Panc1 (cell line): ENCODE results near the gene ABCB4. TPM values are rescaled to one million over a fixed set of nuclear protein-coding genes. Genes with fewer than 3 reads are reported as not detected.

Experiments used
- ATAC-seq: fragments of 200-7000 bp; cut with Tn5 transposase; 2 replicates; pipeline ENCODE4 v1.9.1; 2020; ENCODE audit warnings: mild to moderate bottlenecking, moderate library complexity
- BruUV-seq: library from RNA; stranded (reverse); fragments of 400-500 nt; replicated peaks from 2 replicates; lab custom pipeline; 2021; lab: Mats Ljungman, UMichigan
- CTCF ChIA-PET: fragments of 300-600 bp; sonication (Branson Sonifier 250); formaldehyde crosslinking; loops from one replicate; lab custom pipeline; 2022; ENCODE audit warnings: antibody characterized with exemption; lab: Charles Lee
- POLR2A ChIA-PET: fragments of 300-600 bp; sonication (Branson Sonifier 250); formaldehyde crosslinking; loops from one replicate; lab custom pipeline; 2022; ENCODE audit warnings: antibody characterized with exemption; lab: Charles Lee
- DNase-seq: peaks from one replicate; pipeline ENCODE4 v3.0.0-alpha.2; 2010; ENCODE audit warnings: low read depth, low spot score
- H3K27ac ChIP-seq: 2 replicates; pipeline ENCODE4 v1.5.1; 2011; ENCODE audit warnings: mild to moderate bottlenecking, low read length, inconsistent platforms
- H3K27me3 ChIP-seq: fragments of 200-500 bp; sonication (Bioruptor generic); 2 replicates; pipeline ENCODE4 v1.6.0; 2014; ENCODE audit warnings: low read length, inconsistent platforms; ENCODE audit not compliant: control insufficient read depth, insufficient read depth
- H3K36me3 ChIP-seq: fragments of 200-500 bp; sonication (Bioruptor generic); 2 replicates; pipeline ENCODE4 v1.5.1; 2014; ENCODE audit warnings: inconsistent platforms, mild to moderate bottlenecking, low read length, moderate library complexity; ENCODE audit not compliant: control insufficient read depth, insufficient read depth
- H3K4me1 ChIP-seq: 2 replicates; pipeline ENCODE4 v1.5.1; 2011; ENCODE audit warnings: inconsistent platforms, mild to moderate bottlenecking, low read length, moderate library complexity; ENCODE audit not compliant: control insufficient read depth, insufficient read depth
- H3K4me3 ChIP-seq, 2 experiments: 2 replicates each; pipeline ENCODE4 v1.5.1; 2011 to 2012; ENCODE audit warnings: low read depth in 2 of 2, low read length in 2 of 2, mild to moderate bottlenecking in 2 of 2, inconsistent platforms in 1 of 2, moderate library complexity in 1 of 2
- H3K9me3 ChIP-seq: fragments of 200-500 bp; sonication (Bioruptor generic); 2 replicates; pipeline ENCODE4 v1.5.1; 2014; ENCODE audit warnings: low read depth, mild to moderate bottlenecking, inconsistent platforms, low read length, moderate library complexity; ENCODE audit not compliant: control insufficient read depth, insufficient read depth
- CTCF ChIP-seq: fragments of 450-650 bp; IDR thresholded peaks from 2 replicates; pipeline ENCODE4 v1.5.1; 2017; ENCODE audit warnings: mild to moderate bottlenecking
- POLR2AphosphoS5 ChIP-seq: IDR thresholded peaks from 2 replicates; pipeline ENCODE4 v1.6.1; 2012; ENCODE audit warnings: mild to moderate bottlenecking, low read depth, low read length, moderate library complexity
- REST ChIP-seq, 2 experiments: IDR thresholded peaks; 2 replicates each; pipeline ENCODE4 v1.6.1; 2011 to 2012; ENCODE audit warnings: low read depth in 2 of 2, control low read depth in 1 of 2, low read length in 1 of 2, mild to moderate bottlenecking in 1 of 2, moderate library complexity in 1 of 2; ENCODE audit not compliant: insufficient read depth in 1 of 2
- SIN3A ChIP-seq: IDR thresholded peaks from 2 replicates; pipeline ENCODE4 v1.6.1; 2012; ENCODE audit warnings: low read depth, mild to moderate bottlenecking, low read length, moderate library complexity, borderline replicate concordance; ENCODE audit not compliant: insufficient read depth
- TCF7L2 ChIP-seq: IDR thresholded peaks from 2 replicates; pipeline ENCODE4 v1.6.1; 2011; ENCODE audit warnings: mild to moderate bottlenecking, low read depth, low read length, inconsistent platforms
- in situ Hi-C: cut with HindIII; loops from 2 replicates; pipeline ENCODE4 v1.10.0; 2016; ENCODE audit warnings: low sequenced_read_pairs, low pct_unique_long_range_greater_than_20kb
- intact Hi-C: fragments of 100-400 bp; cut with micrococcal nuclease; formaldehyde crosslinking; loops from one replicate; pipeline ENCODE4 v1.10.0; 2022; ENCODE audit not compliant: unreplicated experiment
- total RNA-seq: library from RNA; stranded (reverse); gene quantifications from one replicate; pipeline ENCODE4 v1.2.1, GENCODE V29; 2021; ENCODE audit not compliant: unreplicated experiment

The ABCB4 gene
- total RNA-seq, 1 experiment from 2014 or later, result 0.18 TPM

- ATAC-seq, result no peak
- no peaks in the 10 kb centered on the region; the same call in 1 of the 2 replicates for H3K36me3 ChIP-seq
- H3K27ac ChIP-seq, result no peak overlapping the region
Measured at GRCh38 chr7:87359366-87359765, 116.1 kb downstream of the ABCB4 start.

GRCh38 chr7:87356448-87356847 lies 119.0 kb downstream of the ABCB4 start:
- Histone ChIP-seq H3K27ac (no peak overlapping the region), H3K9me3 (peaks cover 28% of the 10 kb centered on the region), H3K4me3 (no peak overlapping the region), H3K36me3 (no peaks in the 10 kb centered on the region; the same call in 1 of the 2 replicates), H3K27me3 (no peaks in the 10 kb centered on the region), H3K4me1 (no peaks in the 10 kb centered on the region)
- ChIA-PET CTCF (no interaction called here), POLR2A (no interaction called here)
- DNase-seq (no peak), ATAC-seq (no peak)
- in situ Hi-C loops (no loop called here), intact Hi-C loops (no loop called here)
- no peak for TF ChIP-seq POLR2AphosphoS5
- no peak for TF ChIP-seq REST (IDR thresholded peaks at IDR 0.05; ENCODE audit: insufficient read depth in 1 of 2, low read depth in 2 of 2, low read length in 1 of 2)
- TF ChIP-seq SIN3A, result no peak
- no peak for TF ChIP-seq CTCF
- no peak for TF ChIP-seq TCF7L2
- no TSS peak for BruUV-seq

More at GRCh38 chr7:87359366-87359765, 116.1 kb downstream of the ABCB4 start:
- in situ Hi-C loops, result no loop called here
- H3K27me3 ChIP-seq, result no peaks in the 10 kb centered on the region
- H3K4me3 ChIP-seq, result no peak overlapping the region
- POLR2A ChIA-PET, result no interaction called here
- intact Hi-C loops, result no loop called here
- no TSS peak for BruUV-seq
- H3K9me3 ChIP-seq, result peaks cover 6% of the 10 kb centered on the region; the same call in 1 of the 2 replicates
- H3K4me1 ChIP-seq, result no peaks in the 10 kb centered on the region
- DNase-seq, result no peak
- TF ChIP-seq SIN3A (no peak), CTCF (no peak), REST (IDR thresholded peaks at IDR 0.05; ENCODE audit: insufficient read depth in 1 of 2, low read depth in 2 of 2, low read length in 1 of 2) (no peak), TCF7L2 (no peak), POLR2AphosphoS5 (no peak)
- CTCF ChIA-PET, result no interaction called here
